D341Med (cell line): ENCODE measurements around the gene RUSC2.
"Not testable (repeated sequence)": the region's sequence is repeated elsewhere in the genome, so short reads cannot be mapped to it uniquely, and the experiment has no call there.

Experiments used
- DNase-seq: peaks from one replicate; pipeline ENCODE4 v3.0.0; 2012; ENCODE audit warnings: low spot score

The RUSC2 gene

DNA sequence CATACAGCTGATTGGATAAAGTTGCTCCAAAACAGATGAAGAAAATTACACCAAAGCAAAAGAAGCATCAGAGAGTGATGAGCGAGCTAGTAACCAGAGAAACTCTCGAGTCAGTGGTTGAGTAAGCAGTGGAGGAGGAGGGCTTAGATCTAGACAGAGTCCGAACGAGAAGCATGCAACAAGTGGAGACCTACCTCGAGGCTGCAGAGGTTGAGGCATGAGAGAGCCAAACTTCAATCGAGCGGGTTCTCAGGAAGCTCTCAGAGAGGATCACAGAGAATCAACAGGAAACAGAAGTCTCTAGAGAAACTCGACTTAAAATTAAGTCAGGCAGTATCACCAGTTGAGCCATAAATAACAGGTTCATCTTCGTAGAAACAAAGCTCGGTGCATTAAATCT, 6.1 kb downstream of the RUSC2 start:
- DNase-seq, result no peak

DNA sequence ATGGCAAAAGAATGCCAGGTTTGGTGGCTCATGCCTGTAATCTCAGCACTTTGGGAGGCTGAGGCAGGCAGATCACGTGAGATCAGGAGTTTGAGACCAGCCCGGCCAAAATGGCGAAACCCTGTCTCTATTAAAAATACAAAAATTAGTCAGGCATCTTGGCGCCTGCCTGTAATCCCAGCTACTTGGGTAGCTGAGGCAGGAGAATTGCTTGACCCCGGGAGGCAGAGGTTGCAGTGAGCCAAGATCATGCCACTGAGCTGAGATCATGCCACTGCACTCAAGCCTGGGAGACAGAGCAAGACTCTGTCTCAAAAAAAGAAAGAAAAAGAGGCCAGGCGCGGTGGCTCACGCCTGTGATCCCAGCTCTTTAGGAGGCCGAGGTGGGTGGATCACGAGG, 8.3 kb downstream of the RUSC2 start:
- not testable (repeated sequence) for DNase-seq

DNA sequence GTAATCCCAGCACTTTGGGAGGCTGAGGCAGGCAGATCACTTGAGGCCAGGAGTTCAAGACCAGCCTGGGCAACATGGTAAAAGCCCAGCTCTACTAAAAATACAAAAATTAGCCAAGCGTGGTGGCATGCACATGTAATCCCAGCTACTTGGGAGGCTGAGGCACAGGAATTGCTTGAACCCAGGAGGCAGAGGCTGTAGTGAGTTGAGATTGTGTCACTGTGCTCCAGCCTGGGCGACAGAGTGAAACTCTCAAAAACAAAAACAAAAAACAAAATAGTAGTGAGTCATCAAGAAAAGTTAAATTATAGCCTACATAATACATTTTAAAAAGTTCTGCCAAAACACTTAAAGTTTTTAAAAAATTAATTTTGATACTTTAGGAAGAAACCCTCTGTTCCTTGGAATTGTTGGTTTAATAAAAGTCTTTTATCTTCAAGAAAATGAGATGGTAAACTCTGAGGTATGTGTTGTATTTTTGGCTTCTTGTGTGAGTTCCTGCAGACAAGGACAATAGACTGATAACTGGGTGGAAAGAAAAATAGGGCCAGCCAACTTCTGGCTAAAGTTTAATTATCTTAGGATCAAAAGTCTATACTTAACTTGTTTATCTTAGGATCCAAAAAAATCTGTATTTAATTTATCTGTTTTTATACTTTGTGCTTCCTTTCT, 9.3 kb downstream of the RUSC2 start:
- DNase-seq, result no peak

DNA sequence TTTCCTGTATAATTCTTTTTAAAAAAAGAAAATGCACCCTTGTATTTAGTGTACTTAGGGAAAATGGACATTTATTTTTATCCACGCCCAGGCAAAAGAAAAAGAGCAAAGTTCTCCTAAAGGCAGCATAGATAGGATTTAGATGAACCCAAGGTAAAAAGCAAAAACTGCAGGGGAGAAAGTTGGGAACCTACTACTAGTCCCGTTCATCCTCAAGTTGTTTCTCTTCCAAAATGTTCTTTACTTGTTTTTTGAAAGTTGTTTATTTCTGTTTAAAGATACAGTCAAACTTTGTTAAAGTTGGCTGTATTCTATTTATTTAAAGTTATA, 9.8 kb downstream of the RUSC2 start:
- no peak for DNase-seq

GRCh38 chr9:35500130-35500748, 10.3 kb downstream of the RUSC2 start:
- no peak for DNase-seq

DNA sequence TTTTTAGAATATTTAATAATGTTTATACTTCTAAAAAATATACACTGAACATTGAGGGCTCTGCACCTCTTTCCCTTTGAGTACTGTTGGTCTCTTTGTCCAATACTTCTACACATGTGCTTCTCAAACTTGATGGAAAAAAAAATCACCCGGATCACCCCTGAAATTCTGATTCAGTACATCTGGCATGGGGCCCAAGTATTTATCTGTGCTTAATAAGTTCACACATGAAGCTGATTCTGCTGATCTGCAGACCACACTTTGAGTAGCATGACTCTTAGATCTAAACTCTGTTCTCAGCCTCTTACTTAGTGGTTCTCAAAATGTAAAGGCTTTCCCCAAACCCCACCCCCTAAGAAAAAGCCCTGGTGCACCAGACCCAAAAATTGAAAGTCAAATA, 12.0 kb downstream of the RUSC2 start:
- no peak for DNase-seq

GRCh38 chr9:35506359-35506758, 16.4 kb downstream of the RUSC2 start:
- DNase-seq, result no peak

- no peak for DNase-seq
Observed at GRCh38 chr9:35508069-35508468, 18.2 kb downstream of the RUSC2 start.

- DNase-seq, result no peak
Observed at GRCh38 chr9:35510383-35510753, 20.5 kb downstream of the RUSC2 start.

GRCh38 chr9:35510754-35511428, 21.0 kb downstream of the RUSC2 start:
- no peak for DNase-seq

- DNase-seq, result no peak
Observed at GRCh38 chr9:35511453-35511852, 21.5 kb downstream of the RUSC2 start.

GRCh38 chr9:35515766-35516165, 25.9 kb downstream of the RUSC2 start:
- DNase-seq, result no peak

DNA sequence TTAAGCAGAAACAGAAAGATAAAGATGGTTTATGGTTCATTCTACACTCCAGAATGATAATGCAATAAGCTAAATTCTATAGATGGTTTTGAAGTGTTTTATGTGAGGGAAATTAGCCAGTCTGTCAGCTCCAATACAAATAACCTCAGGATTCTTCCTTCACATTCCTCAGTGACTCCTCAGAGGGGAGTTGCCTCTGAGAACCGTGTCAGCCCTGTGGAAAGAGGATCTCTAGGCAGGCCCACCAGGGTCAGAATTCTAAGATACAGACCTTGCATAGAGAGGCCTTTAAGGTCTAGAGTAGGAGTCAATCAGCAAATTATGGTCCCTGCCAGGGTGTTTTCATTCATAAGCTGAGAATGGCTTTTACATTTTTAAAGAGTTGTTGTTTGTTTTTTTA, 26.6 kb downstream of the RUSC2 start:
- no peak for DNase-seq

DNA sequence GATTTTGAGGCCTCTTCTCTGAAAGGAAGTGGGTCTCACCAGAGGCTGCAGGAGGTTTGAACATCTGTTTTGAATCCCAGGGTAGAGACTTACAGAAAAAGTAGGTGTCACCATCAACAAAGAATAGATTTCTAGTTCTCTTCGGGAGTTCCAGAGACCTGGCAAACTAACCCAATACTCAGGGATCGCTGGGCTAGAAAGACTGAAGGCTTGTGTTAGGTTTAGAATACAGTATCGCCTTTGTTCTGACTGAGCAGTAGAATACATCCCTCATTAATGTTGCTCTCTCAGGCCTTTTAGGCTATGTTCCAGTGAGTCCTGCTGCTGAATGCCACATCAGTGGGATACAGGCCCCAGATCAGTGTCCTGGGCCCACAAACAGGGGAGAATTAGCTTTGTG, 27.2 kb downstream of the RUSC2 start:
- no peak for DNase-seq

DNA sequence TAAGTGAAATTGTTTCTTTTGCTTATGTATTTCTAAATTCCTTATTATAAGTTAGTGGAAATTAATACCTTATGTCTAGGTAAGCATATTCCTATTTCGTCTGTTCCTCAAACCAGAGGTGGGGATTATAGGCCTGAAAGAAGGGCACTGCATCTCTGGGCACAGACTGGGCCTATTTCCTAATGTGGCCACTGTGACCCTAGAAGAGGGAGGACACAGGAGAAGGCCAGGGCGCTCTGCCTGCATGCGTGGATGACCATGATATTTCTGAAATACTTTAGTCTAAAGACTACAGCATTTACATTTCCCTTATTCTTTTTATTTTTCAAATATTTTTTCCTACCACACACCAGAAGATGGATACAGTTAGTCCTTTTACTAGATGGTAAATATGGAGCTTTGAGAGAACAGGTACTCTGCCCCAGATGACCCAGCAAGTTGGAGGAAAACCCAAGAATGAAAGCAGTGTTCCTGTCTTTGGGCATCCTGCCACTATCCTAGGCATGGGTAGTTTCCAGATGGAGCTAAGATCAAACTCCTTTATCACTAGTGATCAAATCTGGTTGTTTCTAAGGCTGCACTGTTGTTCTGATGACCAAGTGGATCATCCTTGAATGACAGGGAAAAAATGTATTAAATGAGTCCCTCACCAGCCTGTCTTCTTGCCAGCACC, 27.8 kb downstream of the RUSC2 start:
- DNase-seq, result no peak

DNA sequence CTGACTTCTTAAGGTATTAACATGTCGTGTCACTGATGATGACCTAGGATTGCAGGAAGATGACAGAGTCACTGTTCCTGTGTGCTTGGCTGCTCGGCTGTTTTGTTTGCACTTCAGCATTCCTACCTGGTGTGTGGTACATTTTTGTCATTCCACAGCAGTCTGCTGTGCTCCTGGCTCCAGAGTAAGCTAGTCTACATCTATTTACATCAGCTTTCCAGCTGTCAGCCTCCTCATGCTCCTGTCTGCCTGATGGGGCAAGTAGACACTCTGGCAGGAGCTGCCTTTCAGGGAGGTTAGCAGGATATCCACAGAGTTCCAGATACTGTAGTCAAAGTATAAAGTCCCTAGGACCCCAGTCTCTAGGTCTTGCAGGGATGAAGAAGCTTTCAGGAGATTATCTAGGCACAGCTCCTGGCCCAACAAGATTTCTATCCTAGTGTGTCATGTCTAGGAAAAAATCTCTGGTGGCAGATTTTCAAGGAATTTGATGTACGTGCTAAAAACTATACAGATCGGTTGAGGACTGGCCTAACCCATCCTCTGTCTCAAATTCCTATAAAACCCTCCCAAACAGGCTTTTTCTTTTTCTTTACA, 28.4 kb downstream of the RUSC2 start:
- no peak for DNase-seq

- DNase-seq, result no peak
Observed at GRCh38 chr9:35518981-35519679, 29.2 kb downstream of the RUSC2 start.

- DNase-seq, result no peak
Observed at GRCh38 chr9:35519692-35520363, 29.9 kb downstream of the RUSC2 start.

GRCh38 chr9:35520364-35520710, 30.4 kb downstream of the RUSC2 start:
- DNase-seq, result no peak

GRCh38 chr9:35521708-35522107, 31.8 kb downstream of the RUSC2 start:
- DNase-seq, result no peak

DNA sequence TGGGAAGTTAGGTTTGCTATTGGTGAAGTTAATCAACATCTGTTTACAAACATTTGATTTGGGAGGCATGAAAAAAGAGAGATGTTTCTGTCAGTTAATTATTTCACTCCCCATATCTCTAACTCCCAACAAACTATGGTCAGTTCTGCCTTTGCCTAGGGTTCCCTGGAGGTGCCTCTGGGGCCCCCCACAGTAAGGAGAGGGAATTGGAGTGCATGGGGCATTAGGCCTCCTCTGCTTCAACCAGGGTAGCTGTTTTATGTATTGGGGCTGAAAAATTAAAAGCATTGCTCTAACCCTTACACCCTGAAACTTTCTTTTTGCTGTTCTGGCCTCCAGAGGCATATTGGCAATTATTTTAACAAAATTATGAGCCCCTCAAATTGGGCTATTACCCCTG, 32.3 kb downstream of the RUSC2 start:
- no peak for DNase-seq

DNA sequence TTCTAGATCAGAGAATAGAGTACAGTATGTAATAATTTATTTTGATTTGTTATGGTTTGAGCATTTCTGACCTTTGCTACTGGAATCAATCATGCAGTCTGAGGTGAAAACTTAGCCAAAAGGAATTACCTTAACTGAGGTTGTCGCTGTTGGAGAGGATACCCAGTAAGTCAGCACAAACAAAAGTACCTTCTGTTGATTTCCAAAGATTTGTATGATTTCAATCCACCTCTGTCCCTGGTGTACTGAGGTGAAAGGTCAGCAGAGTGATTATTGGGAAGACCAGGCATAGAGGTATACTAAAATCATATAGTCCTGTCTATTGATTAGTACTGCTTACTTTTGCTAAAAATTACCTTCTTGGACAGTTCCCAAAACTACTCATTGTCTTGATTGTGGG, 32.8 kb downstream of the RUSC2 start:
- no peak for DNase-seq
